PC-9 (cell line): ENCODE results near the gene PRTG.
"Not testable (repeated sequence)": the region's sequence is repeated elsewhere in the genome, so short reads cannot be mapped to it uniquely, and the experiment has no call there.

ENCODE experiments used
- EZH2 ChIP-seq: fragments of 200-600 bp; sonication (generic); IDR thresholded peaks from 2 replicates; pipeline ENCODE4 v1.8.0; 2017; ENCODE audit warnings: antibody characterized with exemption, low read depth
- TF ChIP-seq, protein P1 (sequence below): fragments of 200-600 bp; sonication (generic); conservative IDR thresholded peaks from 2 replicates; pipeline ENCODE4 v1.6.1; 2017; ENCODE audit warnings: mixed run types, antibody characterized with exemption, mild to moderate bottlenecking, moderate library complexity

DNA sequence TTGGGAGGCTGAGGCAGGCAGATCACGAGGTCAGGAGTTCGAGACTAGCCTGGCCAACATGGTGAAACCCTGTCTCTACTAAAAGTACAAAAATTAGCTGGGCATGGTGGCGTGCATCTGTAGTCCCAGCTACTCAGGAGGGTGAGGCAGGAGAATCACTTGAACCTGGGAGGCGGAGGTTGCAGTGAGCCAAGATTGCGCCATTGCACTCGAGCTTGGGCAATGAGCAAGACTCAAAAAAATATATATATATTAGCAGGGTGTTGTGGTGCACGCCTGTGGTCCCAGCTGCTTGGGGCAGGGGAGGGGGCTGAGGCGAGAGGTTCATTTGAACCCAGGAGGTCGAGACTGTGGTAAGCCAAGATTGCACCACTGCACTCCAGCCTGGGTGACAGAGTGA is 42.6 kb upstream of the PRTG start:
- TF ChIP-seq, protein P1, sequence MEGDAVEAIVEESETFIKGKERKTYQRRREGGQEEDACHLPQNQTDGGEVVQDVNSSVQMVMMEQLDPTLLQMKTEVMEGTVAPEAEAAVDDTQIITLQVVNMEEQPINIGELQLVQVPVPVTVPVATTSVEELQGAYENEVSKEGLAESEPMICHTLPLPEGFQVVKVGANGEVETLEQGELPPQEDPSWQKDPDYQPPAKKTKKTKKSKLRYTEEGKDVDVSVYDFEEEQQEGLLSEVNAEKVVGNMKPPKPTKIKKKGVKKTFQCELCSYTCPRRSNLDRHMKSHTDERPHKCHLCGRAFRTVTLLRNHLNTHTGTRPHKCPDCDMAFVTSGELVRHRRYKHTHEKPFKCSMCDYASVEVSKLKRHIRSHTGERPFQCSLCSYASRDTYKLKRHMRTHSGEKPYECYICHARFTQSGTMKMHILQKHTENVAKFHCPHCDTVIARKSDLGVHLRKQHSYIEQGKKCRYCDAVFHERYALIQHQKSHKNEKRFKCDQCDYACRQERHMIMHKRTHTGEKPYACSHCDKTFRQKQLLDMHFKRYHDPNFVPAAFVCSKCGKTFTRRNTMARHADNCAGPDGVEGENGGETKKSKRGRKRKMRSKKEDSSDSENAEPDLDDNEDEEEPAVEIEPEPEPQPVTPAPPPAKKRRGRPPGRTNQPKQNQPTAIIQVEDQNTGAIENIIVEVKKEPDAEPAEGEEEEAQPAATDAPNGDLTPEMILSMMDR, result not testable (repeated sequence)
- not testable (repeated sequence) for TF ChIP-seq EZH2
